ENCODE data around the gene MTMR3. TPM values are rescaled to one million over a fixed set of nuclear protein-coding genes. Genes with fewer than 3 reads are reported as not detected.

MTMR3 gene
- total RNA-seq, 6 experiments from 2014 or later: 14.5 to 19.2 (median 18.2) TPM

DNA sequence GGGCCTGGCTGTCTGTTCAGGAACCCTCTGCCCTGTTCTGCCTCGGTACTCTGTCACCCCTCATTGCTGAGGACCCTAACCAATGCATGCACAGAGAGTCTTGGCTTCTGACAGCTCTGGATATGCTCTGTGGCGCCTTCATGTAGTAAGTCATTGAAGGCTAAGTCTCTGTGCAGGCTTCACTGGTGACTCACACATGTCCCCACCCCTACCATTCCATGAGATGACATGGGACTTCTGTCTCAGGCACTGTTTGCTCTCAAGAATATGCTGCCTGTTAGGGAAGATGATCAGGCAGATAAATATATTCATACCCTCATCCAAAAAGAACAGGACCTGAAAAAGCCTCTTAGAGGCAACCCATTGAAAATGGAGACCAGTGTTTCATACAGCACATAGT, 153.7 kb downstream of the MTMR3 start:
- ATAC-seq: peak in 1 of 4 donors; percentile 42
- H3K9me3 ChIP-seq: no peaks in the 10 kb centered on the region
- no peaks in the 10 kb centered on the region for H3K36me3 ChIP-seq
- intact Hi-C loops (cut with DNase I): no loop called here
- WGBS (ENCODE audit: insufficient coverage, low coverage, low lambda C conversion rate, missing lambda C conversion rate): no CpG with 5 or more reads among the region's 2 CpGs
- DNase-seq: peak in 1 of 3 donors; percentile 23
- no peak overlapping the region for H3K27ac ChIP-seq
- H3K4me1 ChIP-seq: peaks cover 0 to 18% (median 4%) of the 10 kb centered on the region in 4 donors
- TF ChIP-seq, protein P1, sequence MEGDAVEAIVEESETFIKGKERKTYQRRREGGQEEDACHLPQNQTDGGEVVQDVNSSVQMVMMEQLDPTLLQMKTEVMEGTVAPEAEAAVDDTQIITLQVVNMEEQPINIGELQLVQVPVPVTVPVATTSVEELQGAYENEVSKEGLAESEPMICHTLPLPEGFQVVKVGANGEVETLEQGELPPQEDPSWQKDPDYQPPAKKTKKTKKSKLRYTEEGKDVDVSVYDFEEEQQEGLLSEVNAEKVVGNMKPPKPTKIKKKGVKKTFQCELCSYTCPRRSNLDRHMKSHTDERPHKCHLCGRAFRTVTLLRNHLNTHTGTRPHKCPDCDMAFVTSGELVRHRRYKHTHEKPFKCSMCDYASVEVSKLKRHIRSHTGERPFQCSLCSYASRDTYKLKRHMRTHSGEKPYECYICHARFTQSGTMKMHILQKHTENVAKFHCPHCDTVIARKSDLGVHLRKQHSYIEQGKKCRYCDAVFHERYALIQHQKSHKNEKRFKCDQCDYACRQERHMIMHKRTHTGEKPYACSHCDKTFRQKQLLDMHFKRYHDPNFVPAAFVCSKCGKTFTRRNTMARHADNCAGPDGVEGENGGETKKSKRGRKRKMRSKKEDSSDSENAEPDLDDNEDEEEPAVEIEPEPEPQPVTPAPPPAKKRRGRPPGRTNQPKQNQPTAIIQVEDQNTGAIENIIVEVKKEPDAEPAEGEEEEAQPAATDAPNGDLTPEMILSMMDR (IDR thresholded peaks at IDR 0.05): no peak
- no peak for TF ChIP-seq POLR2A (IDR thresholded peaks at IDR 0.05)
- H3K27me3 ChIP-seq: no peaks in the 10 kb centered on the region
- H3K4me3 ChIP-seq: no peak overlapping the region

DNA sequence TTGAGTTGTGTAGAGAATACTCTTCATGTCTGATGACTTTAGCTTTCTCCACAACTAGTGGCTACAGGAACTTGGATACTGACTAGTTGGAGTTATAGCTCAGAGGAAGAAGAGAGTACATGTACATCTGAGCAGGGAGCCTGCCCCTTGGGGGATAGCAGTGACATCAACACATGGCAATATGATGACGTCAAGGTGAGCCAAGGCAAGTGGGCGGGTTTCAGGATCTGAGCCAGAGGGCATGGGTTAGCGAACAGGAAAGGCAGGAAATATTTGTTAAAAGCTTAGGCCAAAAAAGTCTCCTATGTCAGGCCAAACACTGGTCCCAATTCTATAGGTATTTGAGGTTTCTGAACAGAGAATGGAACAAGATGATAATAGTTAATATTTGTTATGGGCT, 155.2 kb downstream of the MTMR3 start:
- Histone ChIP-seq H3K9me3 (no peaks in the 10 kb centered on the region), H3K4me1 (peaks cover 0 to 11% (median 4%) of the 10 kb centered on the region in 4 donors), H3K36me3 (no peaks in the 10 kb centered on the region), H3K27me3 (no peaks in the 10 kb centered on the region), H3K27ac (peak overlapping the region in 1 of 3 donors; percentile 59), H3K4me3 (no peak overlapping the region)
- ATAC-seq (peak; percentile 31 to 81 (median 68)), DNase-seq (peak in 1 of 3 donors; percentile 66)
- WGBS (ENCODE audit: insufficient coverage, low coverage, low lambda C conversion rate, missing lambda C conversion rate): 13% methylated on average over 3 of the region's 3 CpGs
- intact Hi-C loops (cut with DNase I): no loop called here
- TF ChIP-seq POLR2A (IDR thresholded peaks at IDR 0.05): no peak
- TF ChIP-seq, protein P1 (IDR thresholded peaks at IDR 0.05): no peak

DNA sequence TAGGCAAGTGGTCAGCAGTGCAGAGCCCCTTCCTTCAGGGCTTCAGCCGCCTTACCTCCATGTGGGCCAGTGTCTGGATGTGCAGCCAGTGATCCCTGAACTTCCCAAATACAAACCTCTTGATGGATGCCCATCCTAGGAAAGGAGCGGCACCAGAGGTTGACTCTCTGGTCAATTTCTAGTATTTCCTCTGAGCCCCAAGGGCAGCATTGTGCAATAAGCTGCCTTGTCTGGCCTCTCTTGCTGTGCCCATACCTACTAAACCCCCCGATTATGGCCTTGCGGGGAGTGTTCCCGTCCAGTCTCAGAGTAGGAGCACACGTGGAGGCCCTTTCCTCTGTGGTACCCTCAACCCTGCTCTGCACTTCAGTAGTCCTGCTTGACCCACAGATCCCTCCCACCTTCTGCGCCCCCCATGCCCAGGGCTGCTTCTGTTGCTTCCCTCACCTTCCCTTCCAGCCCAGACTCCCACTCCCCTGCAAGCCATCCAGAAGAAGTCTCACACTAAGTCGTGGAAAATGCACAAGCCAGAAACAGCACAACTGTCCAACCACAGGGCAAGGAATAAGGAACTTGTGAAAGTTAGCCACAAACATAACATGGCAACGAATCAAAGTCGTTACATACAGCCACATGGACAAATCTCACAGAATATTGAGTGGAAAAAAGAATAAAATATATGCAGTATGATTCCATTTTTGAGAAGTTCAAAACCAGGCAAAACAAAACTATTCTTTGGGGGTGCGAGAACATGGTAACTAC, 157.7 kb downstream of the MTMR3 start:
- DNase-seq (peak in 1 of 3 donors; percentile 36), ATAC-seq (no peak)
- no peaks in the 10 kb centered on the region for H3K9me3 ChIP-seq
- H3K36me3 ChIP-seq: no peaks in the 10 kb centered on the region
- H3K4me1 ChIP-seq: peaks cover 0 to 23% (median 6%) of the 10 kb centered on the region in 4 donors
- H3K27ac ChIP-seq: no peak overlapping the region
- 74% methylated on average over 7 of the region's 11 CpGs for WGBS (ENCODE audit: insufficient coverage, low coverage, low lambda C conversion rate, missing lambda C conversion rate)
- no peak overlapping the region for H3K4me3 ChIP-seq
- intact Hi-C loops (cut with DNase I): no loop called here
- TF ChIP-seq, protein P1 (IDR thresholded peaks at IDR 0.05): no peak
- TF ChIP-seq POLR2A (IDR thresholded peaks at IDR 0.05): no peak
- H3K27me3 ChIP-seq: no peaks in the 10 kb centered on the region

DNA sequence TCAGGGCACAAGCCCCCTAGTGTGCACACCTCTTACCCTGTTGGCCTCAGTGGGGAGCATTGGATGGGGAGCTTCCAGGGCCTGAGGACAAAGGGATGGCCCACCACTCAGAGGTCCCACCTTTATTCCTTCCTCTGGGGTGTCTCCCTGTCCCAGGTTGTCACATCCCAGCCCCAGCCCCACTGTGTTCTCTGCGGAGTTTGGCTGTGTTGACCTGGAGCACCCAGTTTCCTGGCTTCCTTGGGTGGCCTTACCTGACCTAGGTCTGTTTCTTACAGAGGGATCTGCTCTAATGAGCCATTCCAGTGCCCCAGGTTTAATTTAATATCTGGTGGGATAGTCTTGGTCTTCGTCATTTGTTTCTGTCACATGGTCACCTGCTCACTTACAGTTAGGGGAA, 158.5 kb downstream of the MTMR3 start:
- no peaks in the 10 kb centered on the region for H3K27me3 ChIP-seq
- DNase-seq (peak in 1 of 3 donors; percentile 37), ATAC-seq (no peak)
- intact Hi-C loops (cut with DNase I): no loop called here
- no peaks in the 10 kb centered on the region for H3K9me3 ChIP-seq
- TF ChIP-seq, protein P1 (IDR thresholded peaks at IDR 0.05): no peak
- TF ChIP-seq POLR2A (IDR thresholded peaks at IDR 0.05): no peak
- H3K27ac ChIP-seq: no peak overlapping the region
- H3K4me1 ChIP-seq: peaks cover 0 to 23% (median 6%) of the 10 kb centered on the region in 4 donors
- H3K4me3 ChIP-seq: no peak overlapping the region
- WGBS (ENCODE audit: insufficient coverage, low coverage, low lambda C conversion rate, missing lambda C conversion rate): 100% methylated on average over 1 of the region's 2 CpGs
- H3K36me3 ChIP-seq: no peaks in the 10 kb centered on the region

All from right lobe of liver (tissue), 6 donors.